ENCODE data around the gene LRIG1. TPM values are rescaled to one million over a fixed set of nuclear protein-coding genes. Genes with fewer than 3 reads are reported as not detected.
A peak's percentile ranks its signal among the peaks of the same experiment; 100 is the strongest.

LRIG1 gene
- total and polyA plus RNA-seq, 10 of the 15 experiments (the other 5 are each of a cell fraction or from before 2014, with no cell fraction given), result 0.84 to 16.4 (median 8.1) TPM

DNA sequence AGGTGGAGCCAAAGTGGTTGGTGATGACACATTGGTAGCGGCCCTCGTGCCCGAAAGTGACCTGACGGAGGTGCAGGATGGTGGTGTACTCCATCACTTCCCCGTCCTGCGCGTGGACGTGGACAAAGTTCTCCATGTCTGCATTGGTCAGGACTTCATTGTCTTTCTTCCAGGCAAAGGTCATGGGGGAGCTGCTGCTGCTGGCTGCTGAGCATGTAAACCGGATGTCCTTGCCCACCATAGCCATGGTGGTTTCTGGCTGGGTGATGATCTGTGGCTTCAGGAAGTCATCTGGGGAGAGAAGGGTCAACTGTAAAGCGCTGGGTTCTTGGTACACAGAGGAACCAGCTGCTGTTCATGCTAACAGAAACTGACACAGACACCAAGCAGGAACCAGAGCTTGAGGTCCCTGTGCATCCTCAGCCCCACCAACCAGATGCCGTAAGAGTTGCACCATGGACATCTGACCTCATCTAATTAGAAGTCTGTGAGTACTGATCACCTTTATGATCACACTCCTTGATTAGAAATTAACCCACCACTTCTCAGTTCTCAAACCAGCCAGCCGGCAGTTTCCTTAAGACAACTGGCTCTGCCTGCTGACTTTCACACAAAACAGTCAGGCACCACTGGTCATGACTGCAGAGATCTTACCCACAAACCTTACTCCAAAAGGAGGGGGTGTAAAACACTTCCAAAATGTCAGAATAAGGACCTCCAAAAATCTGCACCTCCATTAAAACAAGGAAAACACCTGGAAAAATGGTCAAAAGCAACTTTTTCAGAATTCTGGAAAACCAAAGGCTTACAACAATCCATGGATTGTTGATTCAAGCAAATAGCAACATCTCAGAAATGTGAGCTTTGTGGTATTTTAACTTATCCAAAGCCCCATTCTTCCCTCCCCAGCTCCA, 114.6 kb downstream of the LRIG1 start (continued):
- TF ChIP-seq, protein P1, sequence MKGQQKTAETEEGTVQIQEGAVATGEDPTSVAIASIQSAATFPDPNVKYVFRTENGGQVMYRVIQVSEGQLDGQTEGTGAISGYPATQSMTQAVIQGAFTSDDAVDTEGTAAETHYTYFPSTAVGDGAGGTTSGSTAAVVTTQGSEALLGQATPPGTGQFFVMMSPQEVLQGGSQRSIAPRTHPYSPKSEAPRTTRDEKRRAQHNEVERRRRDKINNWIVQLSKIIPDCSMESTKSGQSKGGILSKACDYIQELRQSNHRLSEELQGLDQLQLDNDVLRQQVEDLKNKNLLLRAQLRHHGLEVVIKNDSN (IDR thresholded peaks at IDR 0.05; ENCODE audit: borderline replicate concordance, extremely low read length, insufficient read depth, low read depth, low read length), result no peak
- TF ChIP-seq BHLHE40 (IDR thresholded peaks at IDR 0.05; ENCODE audit: borderline replicate concordance in 1 of 2, low read depth in 2 of 2, low read length in 1 of 2), result peak; percentile 23 to 61; a peak in 3 of 4 replicates
- no peak for TF ChIP-seq ZBTB11 (CRISPR knock-in tag; IDR thresholded peaks at IDR 0.05)
- no peak for TF ChIP-seq ASH2L (IDR thresholded peaks at IDR 0.05; ENCODE audit: borderline replicate concordance, low read depth)
- no peak for TF ChIP-seq CHD4 (IDR thresholded peaks at IDR 0.05)
- TF ChIP-seq TAF1 (IDR thresholded peaks at IDR 0.05; ENCODE audit: borderline replicate concordance, low read depth, low read length), result peak; percentile 40; the same call in 1 of the 2 replicates
- no peak for TF ChIP-seq ZNF207 (IDR thresholded peaks at IDR 0.05; ENCODE audit: borderline replicate concordance)
- no peak for TF ChIP-seq NRF1 (conservative IDR thresholded peaks at IDR 0.05; ENCODE audit: low read depth, low read length)
- TF ChIP-seq RELB (IDR thresholded peaks at IDR 0.05; ENCODE audit: low read depth), result no peak
- no peak for TF ChIP-seq NFXL1 (IDR thresholded peaks at IDR 0.05; ENCODE audit: borderline replicate concordance)
- TF ChIP-seq SIN3A (IDR thresholded peaks at IDR 0.05; ENCODE audit: low read depth, low read length), result no peak
- TF ChIP-seq, protein P2, sequence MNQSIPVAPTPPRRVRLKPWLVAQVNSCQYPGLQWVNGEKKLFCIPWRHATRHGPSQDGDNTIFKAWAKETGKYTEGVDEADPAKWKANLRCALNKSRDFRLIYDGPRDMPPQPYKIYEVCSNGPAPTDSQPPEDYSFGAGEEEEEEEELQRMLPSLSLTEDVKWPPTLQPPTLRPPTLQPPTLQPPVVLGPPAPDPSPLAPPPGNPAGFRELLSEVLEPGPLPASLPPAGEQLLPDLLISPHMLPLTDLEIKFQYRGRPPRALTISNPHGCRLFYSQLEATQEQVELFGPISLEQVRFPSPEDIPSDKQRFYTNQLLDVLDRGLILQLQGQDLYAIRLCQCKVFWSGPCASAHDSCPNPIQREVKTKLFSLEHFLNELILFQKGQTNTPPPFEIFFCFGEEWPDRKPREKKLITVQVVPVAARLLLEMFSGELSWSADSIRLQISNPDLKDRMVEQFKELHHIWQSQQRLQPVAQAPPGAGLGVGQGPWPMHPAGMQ (IDR thresholded peaks at IDR 0.05; ENCODE audit: borderline replicate concordance), result no peak
- peak; percentile 52; the same call in 1 of the 2 replicates for TF ChIP-seq CREM (IDR thresholded peaks at IDR 0.05; ENCODE audit: low read depth)
- TF ChIP-seq STAT3 (IDR thresholded peaks at IDR 0.05; ENCODE audit: low read depth, low read length), result no peak
- TF ChIP-seq E4F1 (IDR thresholded peaks at IDR 0.05; ENCODE audit: borderline replicate concordance, partially characterized antibody), result no peak
- no peak for TF ChIP-seq STAT1 (conservative IDR thresholded peaks at IDR 0.05)
- TF ChIP-seq ZNF274 (IDR thresholded peaks at IDR 0.05; ENCODE audit: insufficient read depth, insufficient read length), result no peak
